Ascending aorta (tissue), 2 donors: ENCODE measurements around the gene CCDC78. TPM values are rescaled to one million over a fixed set of nuclear protein-coding genes. Genes with fewer than 3 reads are reported as not detected.

Experiments
- DNase-seq, 2 donors: peaks; one replicate each; pipeline ENCODE4 v3.0.0-alpha.2; 2019; ENCODE audit warnings: low spot score in 2 of 2
- H3K27ac ChIP-seq, 2 donors: fragments of 200-600 bp; sonication (generic); one replicate each; pipeline ENCODE4 v1.5.1; 2016 to 2017; ENCODE audit warnings: mild to moderate bottlenecking in 1 of 2
- H3K27me3 ChIP-seq: fragments of 200-600 bp; sonication (generic); one replicate; pipeline ENCODE4 v1.5.1; 2017
- H3K36me3 ChIP-seq, 2 donors: fragments of 200-600 bp; sonication (generic); one replicate each; pipeline ENCODE4 v1.5.1; 2016
- H3K4me1 ChIP-seq, 2 donors: fragments of 200-600 bp; sonication (generic); one replicate each; pipeline ENCODE4 v1.5.1; 2016 to 2017; ENCODE audit warnings: mild to moderate bottlenecking in 1 of 2
- H3K4me3 ChIP-seq, 2 donors: fragments of 200-600 bp; sonication (generic); one replicate each; pipeline ENCODE4 v1.5.1; 2016 to 2017; ENCODE audit warnings: mild to moderate bottlenecking in 1 of 2
- H3K9me3 ChIP-seq, 2 donors: fragments of 200-600 bp; sonication (generic); one replicate each; pipeline ENCODE4 v1.5.1; 2016
- intact Hi-C: fragments of 100-400 bp; cut with DNase I; formaldehyde crosslinking; loops from one replicate; pipeline ENCODE4 v1.15.1; 2023
- total RNA-seq: library from RNA; depleted of rRNA; stranded (reverse); fragments of >200 nt; gene quantifications from one replicate; pipeline ENCODE4 v1.1.0, GENCODE V29; 2016
- TF ChIP-seq, protein P1 (sequence below), 3 experiments: fragments of 200-600 bp in 2 of 3; fragments of 450-650 bp in 1 of 3; sonication (generic) in 2 of 3; IDR thresholded peaks; one replicate each; pipeline ENCODE4 v1.5.1; 2016 to 2019; ENCODE audit warnings: antibody characterized with exemption in 3 of 3, mild to moderate bottlenecking in 1 of 3, moderate library complexity in 1 of 3

CCDC78 gene
- total RNA-seq, 1 donor from 2014 or later, result 8.2 TPM

DNA sequence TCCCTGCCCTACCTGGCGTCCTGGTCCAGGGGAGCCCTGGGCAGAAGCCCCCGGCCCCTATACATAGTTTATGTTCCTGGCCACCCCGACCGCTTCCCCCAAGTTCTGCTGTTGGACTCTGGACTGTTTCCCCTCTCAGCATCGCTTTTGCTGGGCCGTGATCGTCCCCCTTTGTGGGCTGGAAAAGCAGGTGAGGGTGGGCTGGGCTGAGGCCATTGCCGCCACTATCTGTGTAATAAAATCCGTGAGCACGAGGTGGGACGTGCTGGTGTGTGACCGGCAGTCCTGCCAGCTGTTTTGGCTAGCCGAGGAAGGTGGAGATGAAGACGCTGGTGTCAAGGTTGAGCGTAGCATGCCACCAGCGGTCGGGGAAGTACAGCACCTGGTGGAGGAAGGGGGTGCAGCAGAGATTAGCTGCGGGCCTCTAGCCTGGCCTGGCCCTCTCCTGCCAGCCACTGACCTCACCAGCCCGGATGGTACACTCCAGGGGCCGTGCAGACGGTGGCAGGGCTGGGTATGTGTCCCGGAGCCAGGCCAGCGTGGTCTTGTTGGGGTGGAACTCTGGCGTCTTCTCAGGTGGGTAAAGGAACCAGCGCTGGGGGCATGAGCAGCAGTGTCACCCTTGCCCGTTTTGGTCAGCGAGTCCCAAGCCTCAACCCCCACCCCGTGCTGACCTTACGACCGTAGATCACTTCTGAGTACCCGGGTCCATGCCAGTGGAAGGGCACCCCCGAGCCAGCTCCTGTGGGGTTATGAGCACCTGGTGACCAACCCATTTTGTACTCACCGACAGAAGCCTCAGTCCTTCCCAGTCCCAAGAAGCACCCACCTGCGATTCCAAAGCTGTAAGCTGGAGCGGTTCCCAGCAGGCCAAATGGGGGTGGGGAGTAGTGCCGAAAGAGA is 43.5 kb downstream of the CCDC78 start:
- intact Hi-C loops, result no loop called here
- peaks cover 20 to 36% of the 10 kb centered on the region in 2 donors for H3K36me3 ChIP-seq
- no peak overlapping the region for H3K27ac ChIP-seq
- peaks cover 20 to 36% of the 10 kb centered on the region in 2 donors for H3K4me1 ChIP-seq
- no peaks in the 10 kb centered on the region for H3K27me3 ChIP-seq
- no peak for DNase-seq
- TF ChIP-seq, protein P1, sequence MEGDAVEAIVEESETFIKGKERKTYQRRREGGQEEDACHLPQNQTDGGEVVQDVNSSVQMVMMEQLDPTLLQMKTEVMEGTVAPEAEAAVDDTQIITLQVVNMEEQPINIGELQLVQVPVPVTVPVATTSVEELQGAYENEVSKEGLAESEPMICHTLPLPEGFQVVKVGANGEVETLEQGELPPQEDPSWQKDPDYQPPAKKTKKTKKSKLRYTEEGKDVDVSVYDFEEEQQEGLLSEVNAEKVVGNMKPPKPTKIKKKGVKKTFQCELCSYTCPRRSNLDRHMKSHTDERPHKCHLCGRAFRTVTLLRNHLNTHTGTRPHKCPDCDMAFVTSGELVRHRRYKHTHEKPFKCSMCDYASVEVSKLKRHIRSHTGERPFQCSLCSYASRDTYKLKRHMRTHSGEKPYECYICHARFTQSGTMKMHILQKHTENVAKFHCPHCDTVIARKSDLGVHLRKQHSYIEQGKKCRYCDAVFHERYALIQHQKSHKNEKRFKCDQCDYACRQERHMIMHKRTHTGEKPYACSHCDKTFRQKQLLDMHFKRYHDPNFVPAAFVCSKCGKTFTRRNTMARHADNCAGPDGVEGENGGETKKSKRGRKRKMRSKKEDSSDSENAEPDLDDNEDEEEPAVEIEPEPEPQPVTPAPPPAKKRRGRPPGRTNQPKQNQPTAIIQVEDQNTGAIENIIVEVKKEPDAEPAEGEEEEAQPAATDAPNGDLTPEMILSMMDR (IDR thresholded peaks at IDR 0.05), result no peak
- peak overlapping the region in 1 of 2 donors; percentile 89 for H3K4me3 ChIP-seq
- H3K9me3 ChIP-seq, result no peaks in the 10 kb centered on the region

DNA sequence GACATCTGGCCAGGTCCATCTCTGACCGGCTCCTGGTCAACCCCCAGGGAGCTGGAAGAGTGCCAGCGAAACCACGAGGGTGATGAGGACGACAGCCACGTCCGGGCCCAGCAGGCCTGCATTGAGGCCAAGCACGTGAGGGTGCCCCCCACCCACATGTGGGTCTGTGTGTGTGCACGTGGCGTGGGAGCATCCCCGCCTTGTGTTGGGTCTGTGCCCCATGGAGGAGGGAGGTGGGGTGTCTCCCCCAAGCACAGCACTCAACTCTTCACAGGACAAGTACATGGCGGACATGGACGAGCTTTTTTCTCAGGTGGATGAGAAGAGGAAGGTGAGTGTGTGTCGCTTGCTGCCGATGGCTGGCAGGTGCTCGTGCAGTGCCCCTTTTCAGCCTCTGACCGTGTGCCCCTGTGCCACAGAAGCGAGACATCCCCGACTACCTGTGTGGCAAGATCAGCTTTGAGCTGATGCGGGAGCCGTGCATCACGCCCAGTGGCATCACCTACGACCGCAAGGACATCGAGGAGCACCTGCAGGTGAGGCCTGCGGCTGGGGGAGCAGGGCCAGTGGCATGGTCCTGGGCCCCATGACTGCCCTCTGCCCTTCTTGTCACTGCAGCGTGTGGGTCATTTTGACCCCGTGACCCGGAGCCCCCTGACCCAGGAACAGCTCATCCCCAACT is 44.4 kb downstream of the CCDC78 start:
- peaks cover 19 to 28% of the 10 kb centered on the region in 2 donors for H3K36me3 ChIP-seq
- H3K27ac ChIP-seq, result no peak overlapping the region
- peaks cover 20 to 36% of the 10 kb centered on the region in 2 donors for H3K4me1 ChIP-seq
- no peak for DNase-seq
- intact Hi-C loops, result loop anchor here (2.0 kb wide), 1 partner anchor 45 kb away; the partner anchor contains the start of gene METTL26
- peak overlapping the region; percentile 89 to 90 for H3K4me3 ChIP-seq
- H3K9me3 ChIP-seq, result no peaks in the 10 kb centered on the region
- no peaks in the 10 kb centered on the region for H3K27me3 ChIP-seq
- TF ChIP-seq, protein P1 (IDR thresholded peaks at IDR 0.05), result no peak

DNA sequence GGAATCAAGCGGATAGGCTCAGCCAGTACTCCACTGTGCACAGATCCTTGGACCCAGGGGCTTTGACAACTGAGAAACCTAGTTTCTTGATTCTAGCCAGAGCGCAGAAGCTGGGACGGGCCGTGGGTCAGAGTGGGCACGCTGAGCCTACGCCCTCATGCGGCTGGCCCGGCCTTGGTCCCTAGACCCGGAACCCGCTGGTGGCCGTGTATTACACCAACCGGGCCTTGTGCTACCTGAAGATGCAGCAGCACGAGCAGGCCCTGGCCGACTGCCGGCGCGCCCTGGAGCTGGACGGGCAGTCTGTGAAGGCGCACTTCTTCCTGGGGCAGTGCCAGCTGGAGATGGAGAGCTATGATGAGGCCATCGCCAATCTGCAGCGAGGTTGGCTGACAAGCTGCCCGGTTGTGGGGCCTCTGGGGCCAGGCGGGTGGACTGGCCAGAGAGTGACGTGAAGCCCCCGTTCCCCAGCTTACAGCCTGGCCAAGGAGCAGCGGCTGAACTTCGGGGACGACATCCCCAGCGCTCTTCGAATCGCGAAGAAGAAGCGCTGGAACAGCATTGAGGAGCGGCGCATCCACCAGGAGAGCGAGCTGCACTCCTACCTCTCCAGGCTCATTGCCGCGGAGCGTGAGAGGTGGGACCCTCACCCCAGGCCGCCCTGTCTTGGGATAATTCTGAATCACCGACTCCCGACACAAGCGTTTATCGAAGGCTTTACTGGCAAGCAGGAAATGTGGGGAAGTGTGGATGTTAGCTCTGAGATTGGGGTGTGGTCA is 45.1 kb downstream of the CCDC78 start:
- H3K4me3 ChIP-seq, result peak overlapping the region; percentile 89 to 90
- intact Hi-C loops, result loop anchor here (2.0 kb wide), 1 partner anchor 44 kb away; the partner anchor contains the start of gene METTL26
- peak overlapping the region; percentile 85 to 90 for H3K27ac ChIP-seq
- no peak for DNase-seq
- no peaks in the 10 kb centered on the region for H3K9me3 ChIP-seq
- H3K27me3 ChIP-seq, result no peaks in the 10 kb centered on the region
- peaks cover 13 to 21% of the 10 kb centered on the region in 2 donors for H3K36me3 ChIP-seq
- H3K4me1 ChIP-seq, result peaks cover 20 to 36% of the 10 kb centered on the region in 2 donors
- TF ChIP-seq, protein P1 (IDR thresholded peaks at IDR 0.05), result no peak

DNA sequence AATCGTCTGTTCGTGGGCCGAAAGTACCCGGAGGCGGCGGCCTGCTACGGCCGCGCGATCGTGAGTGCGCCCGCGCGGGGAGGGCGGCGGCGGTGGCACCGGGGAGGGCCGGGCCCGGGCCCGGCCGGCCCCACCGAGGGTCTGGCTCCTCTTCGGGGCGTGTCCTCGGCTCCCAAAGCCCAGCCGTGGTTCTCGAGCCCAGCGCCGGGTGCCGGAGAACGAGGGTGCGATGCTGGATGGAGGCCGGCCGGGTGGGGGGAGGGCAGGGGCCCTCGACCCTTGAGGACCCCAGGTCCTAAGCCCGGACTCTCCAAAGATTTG is 45.7 kb downstream of the CCDC78 start:
- no peaks in the 10 kb centered on the region for H3K27me3 ChIP-seq
- no peak for DNase-seq
- intact Hi-C loops, result loop anchor here (2.0 kb wide), 1 partner anchor 44 kb away; the partner anchor contains the start of gene METTL26
- H3K4me1 ChIP-seq, result peaks cover 20 to 40% of the 10 kb centered on the region in 2 donors
- peak overlapping the region; percentile 89 to 90 for H3K4me3 ChIP-seq
- TF ChIP-seq, protein P1 (IDR thresholded peaks at IDR 0.05), result no peak
- H3K9me3 ChIP-seq, result no peaks in the 10 kb centered on the region
- H3K36me3 ChIP-seq, result peaks cover 13 to 15% of the 10 kb centered on the region in 2 donors
- peak overlapping the region; percentile 85 to 90 for H3K27ac ChIP-seq
